HepG2 (cell line): ENCODE data around the gene EHD1. TPM values are rescaled to one million over a fixed set of nuclear protein-coding genes. Genes with fewer than 3 reads are reported as not detected.

ENCODE experiments used
- HNF4A ChIP-seq: sonication (generic); formaldehyde crosslinking; IDR thresholded peaks from 2 replicates; pipeline ENCODE4 v1.4.0; 2020; ENCODE audit warnings: missing genetic modification reagents
- MIER3 ChIP-seq: IDR thresholded peaks from 2 replicates; pipeline ENCODE4 v1.6.1; 2016; ENCODE audit warnings: missing compliant biosample characterization, borderline replicate concordance
- MYC ChIP-seq: sonication (generic); formaldehyde crosslinking; IDR thresholded peaks from 2 replicates; pipeline ENCODE4 v1.9.0; 2021; ENCODE audit warnings: missing genetic modification reagents, borderline replicate concordance
- NONO ChIP-seq, 2 experiments: fragments of 450-650 bp in 1 of 2; sonication (generic) in 1 of 2; formaldehyde crosslinking in 1 of 2; IDR thresholded peaks in 1 of 2; conservative IDR thresholded peaks in 1 of 2; 2 replicates each; pipeline versions ENCODE4 v1.6.1 to v1.8.0; 2017 to 2022; ENCODE audit warnings: mild to moderate bottlenecking in 1 of 2, missing genetic modification reagents in 1 of 2, moderate library complexity in 1 of 2
- NR2C2 ChIP-seq: sonication (generic); formaldehyde crosslinking; IDR thresholded peaks from 2 replicates; pipeline ENCODE4 v1.4.0; 2020; ENCODE audit warnings: missing genetic modification reagents, mild to moderate bottlenecking, moderate library complexity, borderline replicate concordance
- NR2F1 ChIP-seq, 2 experiments: fragments of 450-650 bp in 1 of 2; formaldehyde crosslinking in 1 of 2; IDR thresholded peaks; 2 replicates each; pipeline versions ENCODE4 v1.5.0 to v1.6.1; 2016 to 2020; ENCODE audit warnings: mild to moderate bottlenecking in 1 of 2, missing compliant biosample characterization in 1 of 2, missing genetic modification reagents in 1 of 2, moderate library complexity in 1 of 2
- RBFOX2 ChIP-seq: fragments of 200-400 bp; formaldehyde crosslinking; IDR thresholded peaks from 2 replicates; pipeline ENCODE4 v1.6.1; 2017; ENCODE audit warnings: low read depth, mild to moderate bottlenecking, low read length
- SMYD3 ChIP-seq: sonication (generic); formaldehyde crosslinking; IDR thresholded peaks from 2 replicates; pipeline ENCODE4 v1.8.1; 2023; ENCODE audit warnings: mild to moderate bottlenecking, missing genetic modification reagents
- SP5 ChIP-seq: IDR thresholded peaks from 2 replicates; pipeline ENCODE4 v1.6.1; 2016; ENCODE audit warnings: low read depth, borderline replicate concordance
- SSRP1 ChIP-seq: IDR thresholded peaks from 2 replicates; pipeline ENCODE4 v1.6.1; 2016; ENCODE audit warnings: control low read depth
- TSC22D2 ChIP-seq: sonication (generic); formaldehyde crosslinking; IDR thresholded peaks from 2 replicates; pipeline ENCODE4 v1.5.1; 2020; ENCODE audit warnings: missing genetic modification reagents, mild to moderate bottlenecking, borderline replicate concordance
- ZFYVE20 ChIP-seq: sonication (generic); formaldehyde crosslinking; IDR thresholded peaks from 2 replicates; pipeline ENCODE4 v1.8.0; 2023; ENCODE audit warnings: low read depth, mild to moderate bottlenecking, moderate library complexity, missing genetic modification reagents, borderline replicate concordance
- ZNF569 ChIP-seq: sonication (generic); formaldehyde crosslinking; IDR thresholded peaks from 2 replicates; pipeline ENCODE4 v1.5.0; 2020; ENCODE audit warnings: mild to moderate bottlenecking, missing genetic modification reagents, moderate library complexity, borderline replicate concordance
- ZNF773 ChIP-seq: sonication (generic); formaldehyde crosslinking; IDR thresholded peaks from 2 replicates; pipeline ENCODE4 v1.4.0; 2020; ENCODE audit warnings: missing genetic modification reagents, borderline replicate concordance
- ZNF883 ChIP-seq: sonication (generic); formaldehyde crosslinking; IDR thresholded peaks from 2 replicates; pipeline ENCODE4 v1.5.1; 2020; ENCODE audit warnings: mild to moderate bottlenecking, missing genetic modification reagents; ENCODE audit errors: not compliant biosample characterization
- ZSCAN9 ChIP-seq: IDR thresholded peaks from 2 replicates; pipeline ENCODE4 v1.6.1; 2016; ENCODE audit warnings: borderline replicate concordance
- polyA plus RNA-seq, 8 experiments: library from polyadenylated mRNA; depleted of rRNA in 3 of 8; stranded (reverse) in 7 of 8; unstranded in 1 of 8; fragments of >200 nt; fragmentation: Illumina TruSeq in 4 of 8; extraction: Trizol in 4 of 8; gene quantifications; 2 replicates each; pipeline versions ENCODE4 v1.2.1 to v1.2.3, GENCODE V29; 2011 to 2016; ENCODE audit warnings: low read depth in 4 of 8, missing spikeins in 1 of 8, mixed read lengths in 1 of 8; ENCODE audit not compliant: insufficient read depth in 1 of 8
- total RNA-seq, 5 experiments: library from RNA; depleted of rRNA; stranded (reverse); fragments of >200 nt; fragmentation: Illumina TruSeq; extraction: Trizol; gene quantifications; 2 replicates each; pipeline ENCODE4 v1.2.3, GENCODE V29; 2016; ENCODE audit warnings: low read depth in 1 of 5
- TF ChIP-seq, protein P1 (sequence below): sonication (generic); formaldehyde crosslinking; IDR thresholded peaks from 2 replicates; pipeline ENCODE4 v1.4.0; 2020; ENCODE audit warnings: missing genetic modification reagents
- TF ChIP-seq, protein P2 (sequence below): sonication (generic); formaldehyde crosslinking; IDR thresholded peaks from 2 replicates; pipeline ENCODE4 v1.4.0; 2020; ENCODE audit warnings: missing genetic modification reagents, borderline replicate concordance
- TF ChIP-seq, protein P3 (sequence below): sonication (generic); formaldehyde crosslinking; IDR thresholded peaks from 2 replicates; pipeline ENCODE4 v1.4.0; 2020; ENCODE audit warnings: missing genetic modification reagents
- TF ChIP-seq, protein P4 (sequence below): sonication (generic); formaldehyde crosslinking; IDR thresholded peaks from 2 replicates; pipeline ENCODE4 v1.4.0; 2020; ENCODE audit warnings: missing genetic modification reagents

The EHD1 gene
- total and polyA plus RNA-seq, 2 of the 13 experiments (the other 11 are each of a cell fraction or from before 2014, with no cell fraction given), result 23.6 to 26.6 TPM

DNA sequence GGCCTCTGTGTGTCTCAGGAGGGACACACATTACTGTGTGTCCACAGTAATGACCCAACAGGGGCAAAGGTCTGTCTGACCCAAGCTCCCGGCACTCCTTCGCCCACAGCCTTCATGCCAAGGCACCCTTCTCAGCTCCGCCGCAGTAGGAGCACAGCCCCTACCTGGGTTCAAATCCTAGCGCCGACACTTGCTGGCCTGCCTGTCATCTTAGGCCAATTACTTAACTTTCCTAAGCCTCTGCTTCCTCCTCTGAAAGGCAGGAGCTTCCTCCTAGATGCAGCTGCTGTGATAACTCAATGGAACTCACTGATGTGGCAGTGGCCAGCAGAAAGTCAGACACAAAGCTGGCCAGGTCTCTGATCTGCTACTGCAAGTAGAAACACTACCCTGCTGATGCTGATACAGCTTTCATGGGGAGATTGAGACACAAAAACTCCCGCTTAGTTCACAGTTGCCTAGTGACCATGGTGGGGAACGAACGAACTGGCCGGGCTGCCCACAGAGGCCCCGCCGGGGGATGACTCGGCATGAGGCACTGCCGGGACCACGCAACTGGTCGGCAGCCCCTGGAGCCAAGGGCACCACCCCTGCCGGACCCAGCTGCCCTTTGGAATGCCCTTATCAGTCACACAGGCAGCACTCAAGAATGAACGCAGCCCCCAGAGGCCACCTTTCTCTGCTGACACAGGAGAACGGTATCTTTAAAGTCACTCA lies 8.1 kb downstream of the EHD1 start (continued):
- TF ChIP-seq SSRP1 (CRISPR knock-in tag) (peak; percentile 55), NR2C2 (CRISPR knock-in tag) (no peak; the same call in 1 of the 2 replicates), ZNF569 (no peak), ZNF773 (CRISPR knock-in tag) (no peak), RBFOX2 (peak; percentile 41; the same call in 1 of the 2 replicates), TSC22D2 (CRISPR knock-in tag) (no peak), ZFYVE20 (CRISPR knock-in tag) (no peak), MYC (CRISPR knock-in tag) (peak; percentile 63), NR2F1 (CRISPR knock-in tag; IDR thresholded peaks at IDR 0.05) (peak in 1 of 2 experiments; percentile 19; a peak in 1 of 4 replicates), MIER3 (CRISPR knock-in tag) (no peak), HNF4A (CRISPR knock-in tag) (peak; percentile 89), NONO (IDR thresholded peaks at IDR 0.05) (no peak), NONO (CRISPR knock-in tag; conservative IDR thresholded peaks at IDR 0.05) (peak; percentile 63; the same call in 1 of the 2 replicates), SMYD3 (CRISPR knock-in tag) (no peak), ZSCAN9 (no peak), ZNF883 (CRISPR knock-in tag) (peak; percentile 22), SP5 (CRISPR knock-in tag) (peak; percentile 46; the same call in 1 of the 2 replicates)
- TF ChIP-seq, protein P1, sequence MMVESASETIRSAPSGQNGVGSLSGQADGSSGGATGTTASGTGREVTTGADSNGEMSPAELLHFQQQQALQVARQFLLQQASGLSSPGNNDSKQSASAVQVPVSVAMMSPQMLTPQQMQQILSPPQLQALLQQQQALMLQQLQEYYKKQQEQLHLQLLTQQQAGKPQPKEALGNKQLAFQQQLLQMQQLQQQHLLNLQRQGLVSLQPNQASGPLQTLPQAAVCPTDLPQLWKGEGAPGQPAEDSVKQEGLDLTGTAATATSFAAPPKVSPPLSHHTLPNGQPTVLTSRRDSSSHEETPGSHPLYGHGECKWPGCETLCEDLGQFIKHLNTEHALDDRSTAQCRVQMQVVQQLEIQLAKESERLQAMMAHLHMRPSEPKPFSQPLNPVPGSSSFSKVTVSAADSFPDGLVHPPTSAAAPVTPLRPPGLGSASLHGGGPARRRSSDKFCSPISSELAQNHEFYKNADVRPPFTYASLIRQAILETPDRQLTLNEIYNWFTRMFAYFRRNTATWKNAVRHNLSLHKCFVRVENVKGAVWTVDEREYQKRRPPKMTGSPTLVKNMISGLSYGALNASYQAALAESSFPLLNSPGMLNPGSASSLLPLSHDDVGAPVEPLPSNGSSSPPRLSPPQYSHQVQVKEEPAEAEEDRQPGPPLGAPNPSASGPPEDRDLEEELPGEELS, result peak; percentile 29
- TF ChIP-seq, protein P2, sequence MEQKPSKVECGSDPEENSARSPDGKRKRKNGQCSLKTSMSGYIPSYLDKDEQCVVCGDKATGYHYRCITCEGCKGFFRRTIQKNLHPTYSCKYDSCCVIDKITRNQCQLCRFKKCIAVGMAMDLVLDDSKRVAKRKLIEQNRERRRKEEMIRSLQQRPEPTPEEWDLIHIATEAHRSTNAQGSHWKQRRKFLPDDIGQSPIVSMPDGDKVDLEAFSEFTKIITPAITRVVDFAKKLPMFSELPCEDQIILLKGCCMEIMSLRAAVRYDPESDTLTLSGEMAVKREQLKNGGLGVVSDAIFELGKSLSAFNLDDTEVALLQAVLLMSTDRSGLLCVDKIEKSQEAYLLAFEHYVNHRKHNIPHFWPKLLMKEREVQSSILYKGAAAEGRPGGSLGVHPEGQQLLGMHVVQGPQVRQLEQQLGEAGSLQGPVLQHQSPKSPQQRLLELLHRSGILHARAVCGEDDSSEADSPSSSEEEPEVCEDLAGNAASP (CRISPR knock-in tag), result peak; percentile 27; the same call in 1 of the 2 replicates
- TF ChIP-seq, protein P3, sequence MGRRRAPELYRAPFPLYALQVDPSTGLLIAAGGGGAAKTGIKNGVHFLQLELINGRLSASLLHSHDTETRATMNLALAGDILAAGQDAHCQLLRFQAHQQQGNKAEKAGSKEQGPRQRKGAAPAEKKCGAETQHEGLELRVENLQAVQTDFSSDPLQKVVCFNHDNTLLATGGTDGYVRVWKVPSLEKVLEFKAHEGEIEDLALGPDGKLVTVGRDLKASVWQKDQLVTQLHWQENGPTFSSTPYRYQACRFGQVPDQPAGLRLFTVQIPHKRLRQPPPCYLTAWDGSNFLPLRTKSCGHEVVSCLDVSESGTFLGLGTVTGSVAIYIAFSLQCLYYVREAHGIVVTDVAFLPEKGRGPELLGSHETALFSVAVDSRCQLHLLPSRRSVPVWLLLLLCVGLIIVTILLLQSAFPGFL, result no peak
- TF ChIP-seq, protein P4, sequence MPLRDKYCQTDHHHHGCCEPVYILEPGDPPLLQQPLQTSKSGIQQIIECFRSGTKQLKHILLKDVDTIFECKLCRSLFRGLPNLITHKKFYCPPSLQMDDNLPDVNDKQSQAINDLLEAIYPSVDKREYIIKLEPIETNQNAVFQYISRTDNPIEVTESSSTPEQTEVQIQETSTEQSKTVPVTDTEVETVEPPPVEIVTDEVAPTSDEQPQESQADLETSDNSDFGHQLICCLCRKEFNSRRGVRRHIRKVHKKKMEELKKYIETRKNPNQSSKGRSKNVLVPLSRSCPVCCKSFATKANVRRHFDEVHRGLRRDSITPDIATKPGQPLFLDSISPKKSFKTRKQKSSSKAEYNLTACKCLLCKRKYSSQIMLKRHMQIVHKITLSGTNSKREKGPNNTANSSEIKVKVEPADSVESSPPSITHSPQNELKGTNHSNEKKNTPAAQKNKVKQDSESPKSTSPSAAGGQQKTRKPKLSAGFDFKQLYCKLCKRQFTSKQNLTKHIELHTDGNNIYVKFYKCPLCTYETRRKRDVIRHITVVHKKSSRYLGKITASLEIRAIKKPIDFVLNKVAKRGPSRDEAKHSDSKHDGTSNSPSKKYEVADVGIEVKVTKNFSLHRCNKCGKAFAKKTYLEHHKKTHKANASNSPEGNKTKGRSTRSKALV (CRISPR knock-in tag), result no peak
